CD8-positive, alpha-beta memory T cell (primary cell): ENCODE results near the gene NINL. TPM values are rescaled to one million over a fixed set of nuclear protein-coding genes. Genes with fewer than 3 reads are reported as not detected.

Source experiments
- CTCF ChIA-PET: fragments of 350-600 bp; sonication (Branson Sonifier 250); formaldehyde crosslinking; loops from one replicate; lab custom pipeline; 2021; ENCODE audit warnings: antibody characterized with exemption; lab: Charles Lee
- POLR2A ChIA-PET: fragments of 350-600 bp; sonication (Branson Sonifier 250); formaldehyde crosslinking; loops from one replicate; lab custom pipeline; 2021; ENCODE audit warnings: antibody characterized with exemption; lab: Charles Lee
- DNase-seq, 5 donors: peaks; one replicate each; pipeline versions ENCODE4 v3.0.0 to v3.0.0-alpha.2; 2020 to 2022; ENCODE audit warnings: mixed read lengths in 1 of 5
- H3K27ac ChIP-seq: one replicate; pipeline ENCODE4 v1.7.0; 2013; ENCODE audit warnings: low read depth, mild to moderate bottlenecking, low read length, moderate library complexity
- H3K27me3 ChIP-seq: 2 replicates; pipeline ENCODE4 v1.7.0; 2013; ENCODE audit warnings: low read length, mild to moderate bottlenecking; ENCODE audit not compliant: insufficient read depth, poor library complexity, severe bottlenecking
- H3K36me3 ChIP-seq: 2 replicates; pipeline ENCODE4 v1.7.0; 2013; ENCODE audit warnings: mild to moderate bottlenecking, low read length, moderate library complexity; ENCODE audit not compliant: insufficient read depth
- H3K4me1 ChIP-seq: 2 replicates; pipeline ENCODE4 v1.7.0; 2013; ENCODE audit warnings: mild to moderate bottlenecking, low read length, moderate library complexity; ENCODE audit not compliant: insufficient read depth
- H3K4me3 ChIP-seq: 2 replicates; pipeline ENCODE4 v1.7.0; 2013; ENCODE audit warnings: mild to moderate bottlenecking, low read length
- H3K9me3 ChIP-seq: 2 replicates; pipeline ENCODE4 v1.7.0; 2013; ENCODE audit warnings: mild to moderate bottlenecking, low read length
- H3K27ac Mint-ChIP-seq, 8 donors: one replicate each; pipeline ENCODE4 v1.8.0; 2020 to 2021; ENCODE audit warnings: mixed read lengths in 8 of 8, mild to moderate bottlenecking in 6 of 8, inconsistent platforms in 3 of 8, moderate library complexity in 3 of 8
- H3K27me3 Mint-ChIP-seq, 2 donors: one replicate each; pipeline ENCODE4 v1.8.0; 2020 to 2021; ENCODE audit warnings: mixed read lengths in 2 of 2, mild to moderate bottlenecking in 1 of 2, moderate library complexity in 1 of 2
- H3K36me3 Mint-ChIP-seq, 3 donors: one replicate each; pipeline ENCODE4 v1.8.0; 2020 to 2021; ENCODE audit warnings: mixed read lengths in 3 of 3, inconsistent platforms in 1 of 3, mild to moderate bottlenecking in 1 of 3
- H3K4me1 Mint-ChIP-seq, 3 donors: one replicate each; pipeline ENCODE4 v1.8.0; 2020 to 2021; ENCODE audit warnings: mixed read lengths in 3 of 3, inconsistent platforms in 1 of 3, mild to moderate bottlenecking in 1 of 3
- H3K4me3 Mint-ChIP-seq, 7 donors: one replicate each; pipeline ENCODE4 v1.8.0; 2020 to 2021; ENCODE audit warnings: mixed read lengths in 7 of 7, mild to moderate bottlenecking in 6 of 7, moderate library complexity in 4 of 7, inconsistent platforms in 2 of 7
- H3K9me3 Mint-ChIP-seq, 5 donors: one replicate each; pipeline ENCODE4 v1.8.0; 2020 to 2022; ENCODE audit warnings: mixed read lengths in 5 of 5, mild to moderate bottlenecking in 3 of 5, moderate library complexity in 2 of 5, inconsistent platforms in 1 of 5
- polyA plus RNA-seq: library from polyadenylated mRNA; unstranded; fragments of 300-500 nt; fragmentation: Illumina TruSeq; gene quantifications from one replicate; pipeline ENCODE4 v1.2.3, GENCODE V29; 2021
- total RNA-seq, 2 experiments: library from RNA; stranded (reverse); gene quantifications; one replicate each; pipeline ENCODE4 v1.2.3, GENCODE V29; 2021

NINL gene
- total and polyA plus RNA-seq, 3 experiments from 2014 or later: 0.64 to 1.5 (median 0.77) TPM

DNA sequence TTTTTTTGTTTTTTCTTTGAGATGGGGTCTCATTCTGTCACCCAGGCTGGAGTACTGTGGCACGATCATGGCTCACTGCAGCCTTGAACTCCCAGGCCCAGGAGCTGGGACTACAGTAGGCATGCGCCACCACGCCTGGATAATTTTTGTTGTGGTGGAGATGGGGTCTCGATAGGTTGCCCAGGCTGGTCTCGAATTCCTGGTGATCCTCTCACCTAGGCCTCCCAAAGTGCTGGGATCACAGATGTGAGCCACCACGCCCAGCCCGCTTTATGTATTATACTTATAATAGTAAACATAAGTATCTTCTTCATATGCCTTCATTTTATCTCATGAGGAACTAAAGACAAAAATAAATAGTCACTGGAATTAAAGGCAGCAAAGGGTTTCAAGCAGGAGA, 114.3 kb downstream of the NINL start:
- no peaks in the 10 kb centered on the region for H3K27me3 ChIP-seq
- H3K4me3 ChIP-seq: no peak overlapping the region
- Mint-ChIP-seq H3K9me3 (no peaks in the 10 kb centered on the region), H3K27me3 (peaks cover 0 to 3% of the 10 kb centered on the region in 2 donors), H3K4me3 (no peak overlapping the region), H3K4me1 (no peaks in the 10 kb centered on the region), H3K36me3 (no peaks in the 10 kb centered on the region), H3K27ac (no peak overlapping the region)
- ChIA-PET POLR2A (no interaction called here), CTCF (no interaction called here)
- H3K9me3 ChIP-seq: no peaks in the 10 kb centered on the region
- no peak for DNase-seq
- no peaks in the 10 kb centered on the region for H3K36me3 ChIP-seq
- H3K4me1 ChIP-seq: no peaks in the 10 kb centered on the region
- H3K27ac ChIP-seq: no peak overlapping the region

DNA sequence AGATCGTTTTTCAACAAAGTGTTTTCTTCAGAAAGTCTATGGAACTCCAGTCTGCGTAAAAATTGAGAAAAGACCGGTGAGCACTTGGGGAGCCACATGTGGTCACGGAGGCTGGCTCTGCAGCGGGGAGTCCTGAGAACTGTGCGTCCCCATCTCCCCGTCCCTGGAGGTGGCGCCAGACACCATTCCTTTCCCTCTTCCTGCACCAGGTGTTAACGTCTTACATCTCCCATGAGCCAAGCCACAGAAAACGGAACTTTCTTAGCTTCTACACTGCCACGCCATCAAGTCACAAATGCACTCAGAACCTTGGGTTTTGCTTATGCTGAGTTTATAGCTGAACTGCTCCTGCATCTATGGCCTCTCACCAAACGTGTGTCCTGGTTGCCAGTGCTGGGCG, 115.3 kb downstream of the NINL start:
- Histone ChIP-seq H3K4me1 (no peaks in the 10 kb centered on the region), H3K9me3 (no peaks in the 10 kb centered on the region), H3K4me3 (no peak overlapping the region), H3K27me3 (no peaks in the 10 kb centered on the region), H3K27ac (no peak overlapping the region), H3K36me3 (no peaks in the 10 kb centered on the region)
- Mint-ChIP-seq H3K9me3 (no peaks in the 10 kb centered on the region), H3K36me3 (no peaks in the 10 kb centered on the region), H3K27ac (no peak overlapping the region), H3K27me3 (peaks cover 0 to 3% of the 10 kb centered on the region in 2 donors), H3K4me1 (no peaks in the 10 kb centered on the region), H3K4me3 (no peak overlapping the region)
- ChIA-PET CTCF (interaction anchor here (1.0 kb wide), 1 partner anchor 9 kb away, joined by 3 read pairs; no protein-coding TSS in a partner anchor), POLR2A (no interaction called here)
- DNase-seq: peak in 2 of 5 donors; percentile 7 to 39

DNA sequence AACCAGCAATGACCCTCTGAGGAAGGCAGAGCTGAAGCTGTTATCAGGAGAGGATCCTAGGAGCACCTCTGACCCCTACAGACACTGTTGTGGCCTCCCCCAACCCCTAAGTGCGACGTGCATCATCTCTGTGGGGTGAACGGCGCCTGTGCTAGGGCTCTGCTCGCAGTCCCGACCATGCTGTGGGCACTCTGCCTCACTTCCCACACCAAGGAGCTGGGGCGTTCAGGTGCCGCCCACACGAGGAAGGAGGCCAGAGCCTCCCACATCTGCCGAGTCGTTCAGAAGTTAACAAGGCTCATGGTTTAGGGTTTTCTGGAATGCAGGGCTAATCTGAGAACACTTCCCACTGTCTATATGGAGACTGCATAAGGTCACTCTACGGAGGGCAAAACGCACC, 115.8 kb downstream of the NINL start:
- Histone ChIP-seq H3K9me3 (no peaks in the 10 kb centered on the region), H3K27me3 (no peaks in the 10 kb centered on the region), H3K36me3 (no peaks in the 10 kb centered on the region), H3K4me3 (no peak overlapping the region), H3K4me1 (no peaks in the 10 kb centered on the region), H3K27ac (no peak overlapping the region)
- no peaks in the 10 kb centered on the region for H3K4me1 Mint-ChIP-seq
- H3K36me3 Mint-ChIP-seq: no peaks in the 10 kb centered on the region
- no peaks in the 10 kb centered on the region for H3K9me3 Mint-ChIP-seq
- ChIA-PET POLR2A (no interaction called here), CTCF (no interaction called here)
- peaks cover 0 to 3% of the 10 kb centered on the region in 2 donors for H3K27me3 Mint-ChIP-seq
- H3K27ac Mint-ChIP-seq: no peak overlapping the region
- H3K4me3 Mint-ChIP-seq: no peak overlapping the region
- no peak for DNase-seq

DNA sequence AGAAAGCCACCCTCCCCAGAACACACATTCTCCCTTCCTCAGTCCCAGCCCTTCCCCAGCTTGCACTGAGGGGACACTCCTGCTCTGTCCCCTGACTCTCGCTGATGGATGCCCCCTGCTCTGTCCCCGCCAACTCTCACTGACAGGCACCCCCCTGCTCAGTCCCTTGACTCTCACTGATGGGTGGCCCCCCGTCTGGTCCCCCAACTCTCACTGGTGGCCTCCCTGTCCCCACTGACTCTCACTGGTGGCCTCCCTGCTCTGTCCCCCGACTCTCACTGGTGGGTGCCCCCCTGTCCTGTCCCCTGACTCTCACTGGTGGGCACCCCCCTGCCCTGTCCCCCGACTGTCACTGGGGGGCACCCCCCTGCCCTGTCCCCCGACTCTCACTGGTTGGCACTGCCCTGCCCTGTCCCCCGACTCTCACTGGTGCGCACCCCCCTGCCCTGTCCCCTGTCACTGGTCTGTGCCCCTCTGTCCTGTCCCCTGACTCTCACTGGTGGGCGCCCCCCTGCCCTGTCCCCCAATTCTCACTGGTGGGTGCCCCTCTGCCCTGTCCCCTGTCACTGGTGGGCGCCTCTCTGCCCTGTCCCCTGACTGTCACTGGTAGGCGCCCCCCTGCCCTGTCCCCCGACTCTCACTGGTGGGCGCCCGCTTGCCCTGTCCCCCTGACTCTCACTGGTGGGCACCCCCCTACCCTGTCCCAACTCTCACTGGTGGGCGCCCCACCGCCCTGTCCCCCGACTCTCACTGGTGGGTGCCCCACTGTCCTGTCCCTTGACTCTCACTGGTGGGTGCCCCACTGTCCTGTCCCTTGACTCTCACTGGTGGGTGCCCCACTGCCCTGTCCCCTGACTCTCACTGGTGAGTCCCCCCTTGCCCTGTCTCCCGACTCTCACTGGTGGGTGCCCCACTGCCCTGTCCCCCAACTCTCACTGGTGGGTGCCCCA, 116.9 kb downstream of the NINL start:
- no peak overlapping the region for H3K4me3 ChIP-seq
- H3K4me3 Mint-ChIP-seq: no peak overlapping the region
- H3K27me3 Mint-ChIP-seq: peaks cover 0 to 3% of the 10 kb centered on the region in 2 donors
- H3K27ac ChIP-seq: no peak overlapping the region
- CTCF ChIA-PET: no interaction called here
- no peak overlapping the region for H3K27ac Mint-ChIP-seq
- H3K36me3 ChIP-seq: no peaks in the 10 kb centered on the region
- no peaks in the 10 kb centered on the region for H3K36me3 Mint-ChIP-seq
- no peak for DNase-seq
- H3K4me1 ChIP-seq: no peaks in the 10 kb centered on the region
- no peaks in the 10 kb centered on the region for H3K27me3 ChIP-seq
- POLR2A ChIA-PET: no interaction called here
- no peaks in the 10 kb centered on the region for H3K4me1 Mint-ChIP-seq
- no peaks in the 10 kb centered on the region for H3K9me3 Mint-ChIP-seq
- no peaks in the 10 kb centered on the region for H3K9me3 ChIP-seq

DNA sequence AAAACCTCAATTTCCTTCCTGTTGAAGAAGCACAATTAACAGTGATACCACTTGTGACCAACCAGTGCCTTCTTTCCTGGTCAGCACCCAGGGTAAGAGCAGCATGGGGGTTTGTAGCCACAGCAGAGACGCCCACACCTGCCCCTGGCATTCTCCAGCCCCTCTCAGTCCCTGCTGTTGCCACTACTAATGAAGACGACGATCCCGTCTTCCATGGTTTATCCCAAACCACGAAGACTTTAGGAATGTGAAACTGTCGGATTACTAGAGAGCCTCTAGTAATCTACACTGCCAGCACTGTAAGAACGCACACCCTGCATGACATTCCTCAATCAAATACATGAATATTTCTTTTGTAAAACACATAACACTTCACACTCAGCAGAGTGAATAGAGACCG, 117.9 kb downstream of the NINL start:
- Mint-ChIP-seq H3K27ac (no peak overlapping the region), H3K9me3 (no peaks in the 10 kb centered on the region), H3K36me3 (no peaks in the 10 kb centered on the region), H3K4me3 (no peak overlapping the region), H3K27me3 (peaks cover 0 to 3% of the 10 kb centered on the region in 2 donors), H3K4me1 (no peaks in the 10 kb centered on the region)
- Histone ChIP-seq H3K4me3 (no peak overlapping the region), H3K27me3 (no peaks in the 10 kb centered on the region), H3K27ac (no peak overlapping the region), H3K4me1 (no peaks in the 10 kb centered on the region), H3K36me3 (no peaks in the 10 kb centered on the region), H3K9me3 (no peaks in the 10 kb centered on the region)
- DNase-seq: no peak
- ChIA-PET POLR2A (no interaction called here), CTCF (no interaction called here)

DNA sequence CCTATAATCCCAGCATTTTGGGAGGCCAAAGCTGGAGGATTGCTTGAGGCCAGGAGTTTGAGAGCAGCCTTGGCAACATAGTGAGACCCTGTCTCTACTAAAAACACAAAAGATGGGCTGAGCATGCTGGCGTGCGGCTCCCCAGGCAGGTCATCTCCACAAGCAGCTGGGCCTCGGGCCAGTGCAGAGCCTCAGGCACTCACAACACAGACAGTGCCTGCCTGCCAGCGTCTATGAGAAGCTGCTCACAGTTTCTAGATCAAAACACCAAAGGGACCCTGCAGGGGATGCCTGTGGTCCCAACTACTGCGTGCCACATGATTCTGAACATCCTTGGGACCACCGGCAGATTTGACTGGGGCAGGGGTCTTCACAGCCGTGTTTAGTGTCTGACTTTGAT, 118.5 kb downstream of the NINL start:
- Mint-ChIP-seq H3K9me3 (no peaks in the 10 kb centered on the region), H3K27me3 (peaks cover 0 to 3% of the 10 kb centered on the region in 2 donors), H3K36me3 (no peaks in the 10 kb centered on the region), H3K4me1 (no peaks in the 10 kb centered on the region), H3K4me3 (no peak overlapping the region), H3K27ac (no peak overlapping the region)
- no peaks in the 10 kb centered on the region for H3K27me3 ChIP-seq
- no peak overlapping the region for H3K4me3 ChIP-seq
- CTCF ChIA-PET: no interaction called here
- DNase-seq: no peak
- H3K9me3 ChIP-seq: no peaks in the 10 kb centered on the region
- no peaks in the 10 kb centered on the region for H3K36me3 ChIP-seq
- POLR2A ChIA-PET: no interaction called here
- no peak overlapping the region for H3K27ac ChIP-seq
- no peaks in the 10 kb centered on the region for H3K4me1 ChIP-seq

DNA sequence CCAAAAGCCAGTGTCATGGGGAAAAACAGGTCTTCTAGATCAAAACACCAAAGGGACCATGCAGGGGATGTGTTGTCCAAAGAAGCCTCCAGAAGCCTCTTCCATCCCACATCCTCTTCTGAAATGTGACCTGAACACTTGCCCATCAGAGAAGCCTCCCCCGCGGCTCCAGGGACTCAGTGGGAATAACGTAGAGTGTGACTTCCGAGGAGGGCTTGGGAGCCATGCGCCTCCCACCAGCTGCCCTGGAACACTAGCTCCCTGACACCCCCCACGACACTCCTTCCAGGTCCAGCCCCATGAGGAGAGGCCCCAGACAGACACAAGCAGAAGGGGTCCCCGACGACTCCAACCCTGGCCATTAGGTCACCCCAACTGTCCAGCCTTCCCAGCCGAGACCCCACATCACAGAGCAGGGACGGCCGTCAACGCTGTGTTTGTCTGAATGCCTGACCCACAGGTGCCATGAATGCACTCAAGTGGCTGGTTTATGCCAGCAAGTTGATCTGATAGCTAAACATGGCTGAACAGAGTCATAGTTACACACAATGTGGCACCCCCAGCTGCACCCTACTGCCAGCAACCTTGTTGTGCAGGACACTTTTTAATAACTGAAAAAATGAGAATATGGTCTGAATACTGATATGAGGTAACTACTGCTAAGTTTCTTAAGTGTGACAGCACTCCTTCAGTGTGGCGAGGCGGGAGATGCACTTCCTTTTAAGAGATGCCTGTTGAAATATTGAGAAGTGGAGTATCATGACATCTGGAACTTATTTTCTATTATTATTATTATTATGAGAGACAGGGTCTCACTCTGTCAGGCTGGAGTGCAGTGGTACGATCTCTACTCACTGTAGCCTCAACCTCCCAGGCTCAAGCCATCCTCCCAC, 119.8 kb downstream of the NINL start:
- H3K4me1 Mint-ChIP-seq: no peaks in the 10 kb centered on the region
- peak overlapping the region in 1 of 8 donors; percentile 3 for H3K27ac Mint-ChIP-seq
- no peak overlapping the region for H3K4me3 Mint-ChIP-seq
- ChIA-PET POLR2A (no interaction called here), CTCF (interaction anchor here (1.4 kb wide), 1 partner anchor 10 kb away, joined by 4 read pairs; no protein-coding TSS in a partner anchor)
- peaks cover 0 to 2% (median 0%) of the 10 kb centered on the region in 3 donors for H3K36me3 Mint-ChIP-seq
- no peaks in the 10 kb centered on the region for H3K9me3 ChIP-seq
- no peaks in the 10 kb centered on the region for H3K9me3 Mint-ChIP-seq
- H3K36me3 ChIP-seq: no peaks in the 10 kb centered on the region
- H3K4me1 ChIP-seq: no peaks in the 10 kb centered on the region
- no peaks in the 10 kb centered on the region for H3K27me3 ChIP-seq
- no peak overlapping the region for H3K27ac ChIP-seq
- no peak for DNase-seq
- H3K27me3 Mint-ChIP-seq: peaks cover 0 to 5% of the 10 kb centered on the region in 2 donors
- no peak overlapping the region for H3K4me3 ChIP-seq
